Body of pancreas (tissue), 4 donors: Measurements from ENCODE around the gene CARD18.

Source experiments
- POLR2A ChIP-seq, 3 donors: fragments of 450-650 bp; IDR thresholded peaks; one replicate each; pipeline ENCODE4 v1.6.1; 2016; ENCODE audit warnings: antibody characterized with exemption in 3 of 3, mild to moderate bottlenecking in 2 of 3
- TF ChIP-seq, protein P1 (sequence below), 7 experiments: fragments of 450-650 bp in 4 of 7; fragments of 200-600 bp in 3 of 7; sonication (generic) in 3 of 7; IDR thresholded peaks; one replicate each; pipeline ENCODE4 v1.5.1; 2016 to 2019; ENCODE audit warnings: antibody characterized with exemption in 7 of 7

DNA sequence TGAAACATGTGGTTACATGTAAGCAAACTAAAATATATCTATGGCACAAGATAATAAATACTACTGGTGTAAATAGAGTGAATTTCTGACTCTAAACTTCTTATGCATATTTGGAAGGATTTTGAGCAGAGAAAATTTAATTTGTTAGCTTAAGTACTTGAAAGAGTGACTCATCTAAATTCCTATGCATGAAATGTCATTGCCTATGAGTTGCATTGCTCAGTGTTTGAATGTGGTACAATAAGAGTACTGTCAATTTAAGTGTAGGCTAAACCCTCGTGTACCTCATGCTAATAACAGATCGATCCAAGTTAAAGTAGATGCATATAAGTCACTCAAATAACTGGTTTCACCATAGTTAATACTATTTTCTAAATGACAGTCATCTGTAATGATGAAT, 5.3 kb upstream of the CARD18 start:
- TF ChIP-seq, protein P1, sequence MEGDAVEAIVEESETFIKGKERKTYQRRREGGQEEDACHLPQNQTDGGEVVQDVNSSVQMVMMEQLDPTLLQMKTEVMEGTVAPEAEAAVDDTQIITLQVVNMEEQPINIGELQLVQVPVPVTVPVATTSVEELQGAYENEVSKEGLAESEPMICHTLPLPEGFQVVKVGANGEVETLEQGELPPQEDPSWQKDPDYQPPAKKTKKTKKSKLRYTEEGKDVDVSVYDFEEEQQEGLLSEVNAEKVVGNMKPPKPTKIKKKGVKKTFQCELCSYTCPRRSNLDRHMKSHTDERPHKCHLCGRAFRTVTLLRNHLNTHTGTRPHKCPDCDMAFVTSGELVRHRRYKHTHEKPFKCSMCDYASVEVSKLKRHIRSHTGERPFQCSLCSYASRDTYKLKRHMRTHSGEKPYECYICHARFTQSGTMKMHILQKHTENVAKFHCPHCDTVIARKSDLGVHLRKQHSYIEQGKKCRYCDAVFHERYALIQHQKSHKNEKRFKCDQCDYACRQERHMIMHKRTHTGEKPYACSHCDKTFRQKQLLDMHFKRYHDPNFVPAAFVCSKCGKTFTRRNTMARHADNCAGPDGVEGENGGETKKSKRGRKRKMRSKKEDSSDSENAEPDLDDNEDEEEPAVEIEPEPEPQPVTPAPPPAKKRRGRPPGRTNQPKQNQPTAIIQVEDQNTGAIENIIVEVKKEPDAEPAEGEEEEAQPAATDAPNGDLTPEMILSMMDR (IDR thresholded peaks at IDR 0.05): no peak
- TF ChIP-seq POLR2A (IDR thresholded peaks at IDR 0.05): no peak
